BE2C (cell line): ENCODE data around the gene IL12RB1.

ENCODE experiments used
- DNase-seq: peaks from one replicate; pipeline ENCODE4 v3.0.0-alpha.2; 2020
- H3K27me3 ChIP-seq: fragments of 250-450 bp; sonication (Bioruptor Pico); 2 replicates; pipeline ENCODE4 v1.5.1; 2020; ENCODE audit warnings: mild to moderate bottlenecking
- H3K36me3 ChIP-seq: fragments of 250-450 bp; sonication (Bioruptor Pico); 2 replicates; pipeline ENCODE4 v1.5.1; 2020; ENCODE audit warnings: mild to moderate bottlenecking
- H3K4me1 ChIP-seq: fragments of 250-450 bp; sonication (Bioruptor Pico); 2 replicates; pipeline ENCODE4 v1.5.1; 2020
- H3K4me3 ChIP-seq: 2 replicates; pipeline ENCODE4 v1.5.1; 2011; ENCODE audit warnings: low read depth, low read length
- H3K9me3 ChIP-seq: fragments of 250-450 bp; sonication (Bioruptor Pico); 2 replicates; pipeline ENCODE4 v1.5.1; 2020
- CTCF ChIP-seq: IDR thresholded peaks from 2 replicates; pipeline ENCODE4 v1.5.1; 2012; ENCODE audit warnings: mild to moderate bottlenecking, low read depth, low read length

Gene IL12RB1

GRCh38 chr19:18027151-18027550, 59.6 kb downstream of the IL12RB1 start:
- Histone ChIP-seq H3K36me3 (no peaks in the 10 kb centered on the region), H3K27me3 (no peaks in the 10 kb centered on the region), H3K9me3 (no peaks in the 10 kb centered on the region), H3K4me3 (no peak overlapping the region), H3K4me1 (no peaks in the 10 kb centered on the region)
- no peak for TF ChIP-seq CTCF
- no peak for DNase-seq

- no peak for TF ChIP-seq CTCF
- Histone ChIP-seq H3K4me1 (no peaks in the 10 kb centered on the region), H3K9me3 (no peaks in the 10 kb centered on the region), H3K27me3 (no peaks in the 10 kb centered on the region), H3K36me3 (no peaks in the 10 kb centered on the region), H3K4me3 (no peak overlapping the region)
- no peak for DNase-seq
These were observed 63.0 kb downstream of the IL12RB1 start for GRCh38 chr19:18023622-18024251.

- no peak for TF ChIP-seq CTCF
- DNase-seq, result no peak
- no peaks in the 10 kb centered on the region for H3K27me3 ChIP-seq
- no peak overlapping the region for H3K4me3 ChIP-seq
- H3K9me3 ChIP-seq, result no peaks in the 10 kb centered on the region
- H3K36me3 ChIP-seq, result no peaks in the 10 kb centered on the region
- H3K4me1 ChIP-seq, result no peaks in the 10 kb centered on the region
These were observed 65.5 kb downstream of the IL12RB1 start for GRCh38 chr19:18021121-18021755.

GRCh38 chr19:18020212-18021085, 66.3 kb downstream of the IL12RB1 start:
- Histone ChIP-seq H3K4me1 (no peaks in the 10 kb centered on the region), H3K36me3 (no peaks in the 10 kb centered on the region), H3K9me3 (no peaks in the 10 kb centered on the region), H3K4me3 (no peak overlapping the region), H3K27me3 (no peaks in the 10 kb centered on the region)
- TF ChIP-seq CTCF, result no peak
- DNase-seq, result no peak

GRCh38 chr19:18017275-18018083, 69.3 kb downstream of the IL12RB1 start:
- Histone ChIP-seq H3K36me3 (no peaks in the 10 kb centered on the region), H3K9me3 (no peaks in the 10 kb centered on the region; the same call in 1 of the 2 replicates), H3K4me3 (no peak overlapping the region), H3K27me3 (no peaks in the 10 kb centered on the region), H3K4me1 (no peaks in the 10 kb centered on the region)
- DNase-seq, result no peak
- TF ChIP-seq CTCF, result no peak
